Uterus (tissue), 4 donors: ENCODE data around the gene ENKUR. TPM values are rescaled to one million over a fixed set of nuclear protein-coding genes. Genes with fewer than 3 reads are reported as not detected.

Experiments
- DNase-seq, 2 donors: peaks; one replicate each; pipeline ENCODE4 v3.0.0-alpha.2; 2019 to 2020
- H3K27ac ChIP-seq, 2 donors: fragments of 200-600 bp; sonication (generic); 1 replicate in 1 of 2; 2 replicates in 1 of 2; pipeline ENCODE4 v1.5.1; 2016 to 2018
- H3K27me3 ChIP-seq, 2 donors: fragments of 200-600 bp; sonication (generic); one replicate each; pipeline ENCODE4 v1.5.1; 2018 to 2019; ENCODE audit warnings: control low read depth in 1 of 2
- H3K36me3 ChIP-seq, 2 donors: fragments of 200-600 bp; sonication (generic); one replicate each; pipeline ENCODE4 v1.5.1; 2019; ENCODE audit warnings: control low read depth in 1 of 2
- H3K4me1 ChIP-seq, 2 donors: fragments of 200-600 bp; sonication (generic); one replicate each; pipeline ENCODE4 v1.5.1; 2018 to 2019; ENCODE audit warnings: control low read depth in 1 of 2
- H3K4me3 ChIP-seq, 2 donors: fragments of 200-600 bp; sonication (generic); 1 replicate in 1 of 2; 2 replicates in 1 of 2; pipeline ENCODE4 v1.5.1; 2018 to 2019; ENCODE audit warnings: mild to moderate bottlenecking in 1 of 2
- H3K9me3 ChIP-seq, 2 donors: fragments of 200-600 bp; sonication (generic); one replicate each; pipeline ENCODE4 v1.5.1; 2019; ENCODE audit warnings: control low read depth in 1 of 2
- CTCF ChIP-seq, 4 experiments: fragments of 200-600 bp in 2 of 4; fragments of 450-650 bp in 2 of 4; sonication (generic) in 2 of 4; IDR thresholded peaks; one replicate each; pipeline ENCODE4 v1.5.1; 2016 to 2019; ENCODE audit warnings: antibody characterized with exemption in 4 of 4, mild to moderate bottlenecking in 2 of 4, moderate library complexity in 1 of 4
- POLR2A ChIP-seq, 2 donors: fragments of 450-650 bp; IDR thresholded peaks; one replicate each; pipeline ENCODE4 v1.6.1; 2016; ENCODE audit warnings: antibody characterized with exemption in 2 of 2, mild to moderate bottlenecking in 1 of 2, moderate library complexity in 1 of 2
- intact Hi-C: fragments of 100-400 bp; cut with DNase I; formaldehyde crosslinking; loops from one replicate; pipeline ENCODE4 v1.15.1; 2023; ENCODE audit warnings: low total_unique reads
- total RNA-seq, 4 donors: library from RNA; depleted of rRNA in 3 of 4; stranded (reverse); fragments of >200 nt in 3 of 4; gene quantifications; one replicate each; pipeline versions ENCODE4 v1.1.0 to v1.2.4, GENCODE V29; 2014 to 2023
- donor health status: DM: yes; HTN: yes; CAD: no.

ENKUR gene
- total RNA-seq, 4 donors from 2014 or later, result 0.73 to 10.0 (median 2.3) TPM; not detected in 1

GRCh38 chr10:25061125-25061524 lies 45.2 kb upstream of the ENKUR start:
- no peak for DNase-seq
- Histone ChIP-seq H3K27ac (no peak overlapping the region), H3K36me3 (no peaks in the 10 kb centered on the region), H3K27me3 (no peaks in the 10 kb centered on the region), H3K4me1 (no peaks in the 10 kb centered on the region), H3K4me3 (no peak overlapping the region), H3K9me3 (no peaks in the 10 kb centered on the region)
- TF ChIP-seq POLR2A (IDR thresholded peaks at IDR 0.05), result no peak
- no peak for TF ChIP-seq CTCF (IDR thresholded peaks at IDR 0.05)
- intact Hi-C loops, result no loop called here

GRCh38 chr10:25059990-25060389 lies 44.0 kb upstream of the ENKUR start:
- peak; percentile 18 to 42 for DNase-seq
- intact Hi-C loops, result no loop called here
- H3K27ac ChIP-seq, result no peak overlapping the region
- no peaks in the 10 kb centered on the region for H3K4me1 ChIP-seq
- no peaks in the 10 kb centered on the region for H3K27me3 ChIP-seq
- no peaks in the 10 kb centered on the region for H3K36me3 ChIP-seq
- TF ChIP-seq POLR2A (IDR thresholded peaks at IDR 0.05) (no peak), CTCF (IDR thresholded peaks at IDR 0.05) (no peak)
- H3K4me3 ChIP-seq, result no peak overlapping the region
- no peaks in the 10 kb centered on the region for H3K9me3 ChIP-seq

GRCh38 chr10:25057886-25058285 lies 41.9 kb upstream of the ENKUR start:
- DNase-seq, result no peak
- Histone ChIP-seq H3K4me1 (no peaks in the 10 kb centered on the region), H3K36me3 (no peaks in the 10 kb centered on the region), H3K27ac (no peak overlapping the region), H3K27me3 (no peaks in the 10 kb centered on the region), H3K9me3 (no peaks in the 10 kb centered on the region), H3K4me3 (no peak overlapping the region)
- TF ChIP-seq POLR2A (IDR thresholded peaks at IDR 0.05) (no peak), CTCF (IDR thresholded peaks at IDR 0.05) (no peak)
- intact Hi-C loops, result no loop called here

- intact Hi-C loops, result no loop called here
- Histone ChIP-seq H3K9me3 (no peaks in the 10 kb centered on the region), H3K4me1 (no peaks in the 10 kb centered on the region), H3K36me3 (no peaks in the 10 kb centered on the region), H3K27ac (no peak overlapping the region), H3K4me3 (no peak overlapping the region), H3K27me3 (no peaks in the 10 kb centered on the region)
- DNase-seq, result no peak
- no peak for TF ChIP-seq CTCF (IDR thresholded peaks at IDR 0.05)
- no peak for TF ChIP-seq POLR2A (IDR thresholded peaks at IDR 0.05)
Observed at GRCh38 chr10:25056726-25057125, 40.8 kb upstream of the ENKUR start.

- no peaks in the 10 kb centered on the region for H3K9me3 ChIP-seq
- no peaks in the 10 kb centered on the region for H3K27me3 ChIP-seq
- no peak for TF ChIP-seq CTCF (IDR thresholded peaks at IDR 0.05)
- H3K36me3 ChIP-seq, result no peaks in the 10 kb centered on the region
- DNase-seq, result no peak
- no peaks in the 10 kb centered on the region for H3K4me1 ChIP-seq
- H3K27ac ChIP-seq, result no peak overlapping the region
- H3K4me3 ChIP-seq, result no peak overlapping the region
- intact Hi-C loops, result no loop called here
Observed at GRCh38 chr10:25052012-25052411, 36.1 kb upstream of the ENKUR start.
